ENCODE measurements around the gene NCKIPSD.
A peak's percentile ranks its signal among the peaks of the same experiment; 100 is the strongest.

Gene NCKIPSD

GRCh38 chr3:48686538-48687219 is 964 bp upstream of the NCKIPSD start:
- TF ChIP-seq CTCF (conservative IDR thresholded peaks at IDR 0.05): no peak
- H3K27ac ChIP-seq: peak overlapping the region; percentile 91

GRCh38 chr3:48685293-48685602 is 467 bp downstream of the NCKIPSD start:
- H3K27ac ChIP-seq: peak overlapping the region; percentile 91
- no peak for TF ChIP-seq CTCF (conservative IDR thresholded peaks at IDR 0.05)

GRCh38 chr3:48684480-48685143 is 1.1 kb downstream of the NCKIPSD start:
- TF ChIP-seq CTCF (conservative IDR thresholded peaks at IDR 0.05): no peak
- H3K27ac ChIP-seq: peak overlapping the region; percentile 91

- no peak for TF ChIP-seq CTCF (conservative IDR thresholded peaks at IDR 0.05)
Measured at GRCh38 chr3:48684054-48684349, 1.7 kb downstream of the NCKIPSD start.

GRCh38 chr3:48682786-48683185 is 2.9 kb downstream of the NCKIPSD start:
- peak overlapping the region; percentile 91; the same call in 1 of the 2 replicates for H3K27ac ChIP-seq
- no peak for TF ChIP-seq CTCF (conservative IDR thresholded peaks at IDR 0.05)

More at GRCh38 chr3:48684054-48684349, 1.7 kb downstream of the NCKIPSD start:
- H3K27ac ChIP-seq: peak overlapping the region; percentile 91

GRCh38 chr3:48681974-48682610 is 3.6 kb downstream of the NCKIPSD start:
- no peak for TF ChIP-seq CTCF (conservative IDR thresholded peaks at IDR 0.05)

GRCh38 chr3:48681541-48681880 is 4.2 kb downstream of the NCKIPSD start:
- TF ChIP-seq CTCF (conservative IDR thresholded peaks at IDR 0.05): no peak
- no peak overlapping the region for H3K27ac ChIP-seq

More at GRCh38 chr3:48681974-48682610, 3.6 kb downstream of the NCKIPSD start:
- peak overlapping the region; percentile 91; the same call in 1 of the 2 replicates for H3K27ac ChIP-seq

Measured in VCaP (cell line).